GM19238 (cell line): ENCODE results near the gene MESP2.

ENCODE experiments used
- DNase-seq: peaks from one replicate; pipeline ENCODE4 v3.0.0; 2011; ENCODE audit warnings: low spot score; ENCODE audit not compliant: insufficient read length

The MESP2 gene

DNA sequence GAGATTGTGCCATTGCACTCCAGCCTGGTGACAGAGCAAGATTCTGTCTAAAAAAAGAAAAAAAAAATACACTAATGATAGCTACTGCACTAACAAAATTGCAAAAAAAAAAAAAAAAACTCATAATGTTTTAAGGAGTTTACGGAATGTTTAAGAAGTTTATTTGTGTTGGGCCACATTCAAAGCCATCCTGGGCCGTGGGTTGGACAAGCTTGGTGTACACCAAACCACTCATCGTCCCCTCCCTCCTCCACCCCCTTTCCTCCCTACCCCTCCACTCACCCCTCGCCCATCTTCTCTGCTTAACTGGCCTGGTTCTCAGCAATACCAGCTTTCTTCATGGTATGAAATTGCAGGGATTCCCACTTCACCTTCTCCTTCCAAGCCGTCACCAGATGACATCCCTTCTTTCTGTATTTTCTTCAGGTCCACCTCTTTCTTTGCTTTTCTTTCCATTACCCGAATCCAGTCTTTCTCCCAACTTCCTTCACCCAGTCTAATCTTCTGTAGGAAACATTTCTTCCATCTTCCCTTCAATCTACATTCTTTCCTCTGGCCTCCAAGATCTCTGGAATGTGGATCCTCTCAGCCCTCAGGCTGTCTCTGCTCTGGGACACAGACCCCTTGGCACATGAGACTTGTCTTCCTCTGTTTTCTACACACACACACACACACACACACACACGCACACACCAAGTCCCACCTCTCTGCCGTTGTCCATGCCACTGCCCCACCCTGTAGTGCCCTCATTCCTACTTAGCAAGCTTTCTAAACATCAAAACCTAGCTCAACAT lies 21.6 kb upstream of the MESP2 start:
- no peak for DNase-seq

DNA sequence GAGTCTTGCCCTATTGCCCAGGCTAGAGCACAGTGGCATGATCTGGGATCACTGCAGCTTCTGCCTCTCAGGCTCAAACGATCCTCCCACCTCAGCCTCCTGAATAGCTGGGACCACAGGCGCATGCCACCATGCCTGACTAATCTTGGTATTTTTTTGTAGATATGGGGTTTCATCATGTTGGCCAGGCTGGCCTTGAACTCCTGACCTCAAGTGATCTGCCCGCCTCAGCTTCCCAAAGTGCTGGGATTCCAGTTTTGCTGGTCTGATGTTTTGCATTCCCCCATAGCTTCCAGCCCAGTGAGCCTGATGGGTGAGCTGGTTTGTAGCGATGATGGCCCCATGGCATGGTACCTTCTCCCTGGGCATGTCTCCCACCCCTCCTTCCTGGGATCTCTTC lies 20.4 kb upstream of the MESP2 start:
- DNase-seq: no peak

DNA sequence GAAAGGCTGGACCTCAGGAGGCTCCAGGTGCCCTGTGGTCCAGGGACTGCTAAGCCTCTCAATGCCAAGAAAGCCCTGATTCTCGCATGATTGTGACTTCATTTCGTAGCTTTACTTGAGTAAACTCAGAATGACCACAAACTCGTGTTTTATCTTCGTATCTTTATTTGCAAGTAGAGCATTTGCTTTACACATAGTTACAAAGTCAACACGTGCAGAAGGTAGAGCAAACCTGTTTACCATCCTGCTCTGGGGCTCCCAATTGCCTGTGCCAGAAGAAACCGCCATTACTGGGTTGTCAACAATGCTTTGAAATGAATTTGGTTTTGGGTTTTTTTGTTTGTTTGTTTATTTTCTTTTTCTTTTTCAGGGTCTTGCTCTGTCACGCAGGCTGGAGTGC lies 19.2 kb upstream of the MESP2 start:
- DNase-seq: no peak

DNA sequence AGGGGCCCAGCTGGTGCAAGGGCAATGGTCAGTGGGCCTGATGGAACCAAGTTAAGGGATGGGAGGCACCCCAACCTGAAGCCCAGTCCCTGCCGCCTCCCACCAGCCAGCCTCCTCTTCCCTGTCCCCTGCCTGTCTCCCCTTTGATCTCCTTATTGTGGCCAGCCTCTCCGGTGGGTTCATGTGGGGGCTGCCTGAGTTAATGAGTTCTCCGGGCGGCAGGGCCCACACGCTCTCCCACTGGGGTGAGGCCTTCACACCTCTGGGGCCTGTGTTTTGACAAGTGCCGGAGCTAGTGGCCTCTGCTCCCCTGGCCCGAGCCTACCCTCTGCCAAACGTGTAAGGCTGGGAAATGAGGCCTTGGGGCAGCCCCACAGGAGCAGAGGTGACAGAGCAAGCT lies 17.8 kb upstream of the MESP2 start:
- DNase-seq: no peak

DNA sequence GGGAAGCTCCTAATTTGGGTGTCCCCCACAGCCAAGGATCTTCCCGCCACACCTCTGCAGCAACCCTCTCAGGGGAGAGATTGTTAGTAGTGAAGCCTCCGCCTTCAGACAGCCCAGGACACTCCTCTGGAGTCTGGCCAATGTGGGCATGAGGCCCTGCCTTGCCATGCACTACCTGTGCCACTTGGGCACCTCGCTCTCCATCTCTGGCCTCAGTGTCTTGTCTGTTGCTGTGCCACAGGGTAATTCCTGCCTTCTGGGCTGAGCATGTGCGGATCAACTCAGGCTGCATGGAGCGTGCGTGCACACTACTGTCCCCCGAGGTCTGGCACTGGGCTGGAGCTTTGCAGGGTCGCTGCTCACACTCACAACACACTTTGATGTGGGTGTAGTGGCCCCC lies 17.2 kb upstream of the MESP2 start:
- DNase-seq: no peak

DNA sequence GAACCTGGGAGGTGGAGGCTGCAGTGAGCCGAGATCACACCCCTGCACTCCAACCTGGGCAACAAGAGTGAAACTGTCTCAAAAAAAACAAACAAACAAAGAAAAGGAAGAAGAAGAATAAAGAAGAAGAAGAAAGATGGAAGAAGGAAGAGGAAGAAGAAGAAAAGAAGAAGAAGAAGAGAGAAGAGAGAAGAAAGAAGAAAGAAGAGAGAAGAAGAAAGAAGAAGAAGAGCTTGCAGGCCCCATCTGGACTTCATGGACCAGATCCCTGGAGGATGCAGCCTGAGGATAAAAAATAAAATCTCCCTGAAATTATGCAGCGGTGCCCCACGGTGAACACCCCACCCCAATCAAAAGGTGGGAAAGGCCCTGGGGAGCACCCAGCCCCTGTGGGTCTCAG lies 16.3 kb upstream of the MESP2 start:
- DNase-seq: no peak

DNA sequence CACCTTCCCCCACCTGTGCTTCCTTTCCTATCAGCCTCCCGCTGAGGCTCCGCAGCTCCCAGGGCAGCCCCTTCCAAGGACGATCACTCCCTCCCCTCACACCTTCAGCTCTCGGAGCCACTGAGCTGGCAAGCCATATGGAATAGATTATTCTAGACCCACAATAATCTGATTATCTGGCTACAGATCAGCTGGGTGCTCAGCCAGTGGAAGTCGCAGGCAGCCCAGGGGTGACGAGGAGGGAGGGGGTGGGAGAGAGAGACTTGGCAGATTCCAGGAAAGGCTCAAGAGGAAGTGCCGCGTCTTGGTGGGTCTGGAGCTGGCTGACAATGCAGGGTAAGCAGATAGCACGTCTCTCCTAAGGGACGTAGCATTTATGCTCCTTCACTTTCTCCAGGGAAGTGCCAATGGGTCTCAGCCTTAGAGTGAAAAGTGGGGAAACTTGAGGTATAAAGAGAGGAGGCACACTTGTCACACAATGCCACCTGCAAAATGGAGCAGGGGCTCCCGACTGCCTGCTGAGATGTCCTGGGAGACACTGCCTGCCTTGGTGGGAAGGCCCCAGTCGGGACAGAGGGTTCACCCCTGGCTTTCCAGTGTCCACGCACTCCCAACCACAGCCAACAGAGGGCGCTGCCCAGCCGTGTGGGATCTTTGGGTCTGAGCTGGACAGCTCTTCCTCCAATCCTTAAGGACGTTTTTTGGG lies 15.7 kb upstream of the MESP2 start:
- DNase-seq: peak; percentile 78

DNA sequence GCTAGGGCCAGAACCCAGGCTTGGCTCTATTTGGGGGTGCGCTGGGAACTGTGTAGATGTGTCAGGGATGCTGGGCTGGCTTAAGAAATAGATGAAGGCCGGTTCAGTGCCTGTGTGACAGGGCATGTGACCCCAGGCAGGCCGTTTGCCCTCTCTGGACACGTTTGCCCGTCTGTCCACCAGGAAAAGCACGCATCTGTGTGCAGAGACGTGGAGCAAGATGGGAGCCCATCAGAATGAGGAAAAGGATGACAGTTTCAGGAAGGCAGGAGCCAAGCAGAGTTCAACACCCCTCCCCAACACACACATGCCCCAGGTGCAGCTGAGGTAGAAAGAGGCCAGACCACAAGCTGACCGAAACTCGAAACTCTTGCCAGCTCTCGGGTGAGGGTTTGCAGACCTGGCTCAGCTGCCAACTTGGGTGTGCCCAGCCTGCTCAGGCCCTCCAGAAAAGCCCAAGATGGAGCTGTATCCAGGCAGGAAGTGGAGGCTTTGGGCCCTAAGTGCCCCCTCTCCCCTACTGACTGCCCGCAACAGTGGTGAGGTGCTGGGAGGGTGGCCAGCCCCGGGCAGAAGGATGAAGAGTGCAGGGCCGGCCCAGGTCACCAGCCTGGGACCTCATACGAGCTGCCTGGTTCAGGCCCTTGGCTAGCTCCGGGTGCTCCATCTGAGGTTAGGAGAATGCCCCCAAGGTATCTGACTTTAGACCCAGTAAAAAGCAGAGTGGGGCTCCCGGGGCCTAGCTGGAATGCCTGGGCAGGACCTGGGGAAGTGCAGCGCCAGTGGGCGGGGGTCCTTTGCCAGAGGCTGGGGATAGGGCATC lies 14.9 kb upstream of the MESP2 start:
- no peak for DNase-seq

DNA sequence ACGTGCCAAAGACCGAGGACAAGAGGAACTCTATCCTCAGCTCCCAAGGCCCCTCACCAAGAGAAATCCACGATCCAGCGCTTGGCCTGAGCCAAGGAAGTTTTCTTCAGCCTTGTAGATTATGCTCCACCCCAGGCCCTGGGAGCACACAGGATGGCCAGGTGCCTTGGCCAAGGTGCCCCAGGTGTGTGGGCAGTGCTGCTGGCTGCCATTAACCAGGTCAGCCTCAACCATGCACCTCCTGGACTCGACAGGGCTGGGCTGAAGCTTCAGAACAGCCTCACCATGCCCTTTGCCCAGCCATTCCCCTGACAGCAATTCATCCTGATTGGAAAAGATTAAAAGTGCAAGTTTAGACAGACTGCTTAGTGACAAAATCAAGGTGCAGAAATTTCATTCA lies 14.2 kb upstream of the MESP2 start:
- DNase-seq: no peak

DNA sequence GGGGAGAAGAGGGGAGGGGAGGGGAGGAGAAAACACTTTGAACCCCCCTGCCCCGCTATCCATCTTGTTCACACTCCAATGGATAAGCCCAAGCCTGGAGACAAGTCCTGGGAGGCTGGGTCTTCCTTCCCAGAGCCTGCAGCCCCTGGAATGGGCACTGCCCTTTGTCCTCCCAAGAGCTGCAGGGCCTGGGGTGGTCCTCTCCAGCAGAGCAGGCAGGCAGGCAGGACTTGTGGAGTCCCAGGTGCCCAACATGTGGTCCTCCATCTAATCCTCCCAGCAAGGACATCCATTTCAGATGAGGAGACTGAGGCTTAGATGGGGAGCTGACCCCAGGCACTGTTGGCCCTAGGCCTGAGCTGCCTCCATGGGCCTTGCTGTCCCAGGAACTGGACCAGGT lies 10.4 kb upstream of the MESP2 start:
- no peak for DNase-seq

DNA sequence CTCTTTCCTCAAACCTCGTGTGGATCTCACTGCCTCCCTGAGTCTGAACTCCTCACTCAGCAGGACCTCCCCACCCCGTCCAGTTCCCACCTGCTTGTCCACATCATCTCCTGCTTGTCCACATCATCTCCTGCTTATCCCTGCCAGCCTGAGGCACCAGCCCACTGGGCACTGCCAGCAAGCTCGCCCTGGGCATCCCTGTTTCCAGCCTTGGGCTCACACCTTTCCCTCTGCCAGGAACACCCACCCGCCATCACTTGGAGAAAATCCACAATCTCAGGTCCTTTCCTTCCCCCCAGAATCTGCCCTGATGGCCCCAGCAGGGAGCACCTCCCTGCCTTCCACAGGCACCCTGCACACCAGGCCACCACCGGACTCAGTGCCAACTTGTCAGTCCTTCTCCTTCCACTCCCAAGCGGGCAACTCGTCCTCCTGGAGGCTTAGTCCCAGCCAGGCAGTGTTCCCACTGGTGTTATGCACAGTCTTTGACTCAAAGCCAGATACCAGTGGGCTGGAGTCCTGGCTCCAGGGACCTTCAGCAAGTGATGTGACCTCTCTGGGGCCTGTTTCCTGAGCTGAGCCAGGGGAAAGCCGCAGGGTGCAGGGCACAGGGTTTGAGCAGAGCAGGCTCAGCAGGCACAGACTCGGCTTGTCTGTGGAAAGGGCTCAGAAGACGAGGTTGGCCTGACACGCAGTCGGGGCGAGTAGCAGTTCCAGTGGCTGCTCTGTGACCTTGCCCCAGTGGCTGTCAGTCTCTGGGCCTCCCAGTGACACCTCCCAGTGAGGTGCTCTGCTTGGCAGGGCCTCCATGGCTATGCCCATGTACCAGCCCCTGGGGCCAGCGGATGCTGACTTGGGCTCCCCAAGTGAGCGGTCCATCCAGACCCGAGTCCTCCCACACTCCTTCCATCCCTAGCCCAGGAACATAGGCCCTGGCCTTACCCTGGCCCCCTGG lies 9.5 kb upstream of the MESP2 start:
- DNase-seq: no peak

DNA sequence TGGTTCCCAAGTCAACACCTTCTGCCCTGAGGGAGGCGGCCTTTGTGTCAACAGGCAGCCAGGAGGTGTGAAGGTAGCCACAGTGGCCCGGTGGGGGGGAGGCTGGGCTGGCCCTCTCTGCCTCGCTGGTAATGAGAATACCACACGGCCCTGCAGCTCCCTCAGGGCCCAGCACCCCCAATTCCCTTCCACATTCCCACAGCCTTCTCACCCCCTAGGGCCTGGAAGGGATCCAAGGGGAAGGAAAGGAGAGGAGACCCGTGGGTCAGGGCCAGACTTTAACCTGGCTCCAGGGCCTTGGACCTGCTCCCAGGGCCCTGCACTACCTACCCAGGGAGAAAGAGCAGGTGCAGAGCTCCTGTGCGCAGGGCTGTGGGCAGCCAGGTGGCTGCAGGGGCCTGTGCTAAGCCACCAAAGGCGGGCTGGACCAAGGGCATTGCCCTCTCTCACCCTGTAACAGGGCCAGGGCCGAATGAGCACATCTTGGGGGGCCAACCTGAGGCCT lies 8.7 kb upstream of the MESP2 start:
- no peak for DNase-seq

DNA sequence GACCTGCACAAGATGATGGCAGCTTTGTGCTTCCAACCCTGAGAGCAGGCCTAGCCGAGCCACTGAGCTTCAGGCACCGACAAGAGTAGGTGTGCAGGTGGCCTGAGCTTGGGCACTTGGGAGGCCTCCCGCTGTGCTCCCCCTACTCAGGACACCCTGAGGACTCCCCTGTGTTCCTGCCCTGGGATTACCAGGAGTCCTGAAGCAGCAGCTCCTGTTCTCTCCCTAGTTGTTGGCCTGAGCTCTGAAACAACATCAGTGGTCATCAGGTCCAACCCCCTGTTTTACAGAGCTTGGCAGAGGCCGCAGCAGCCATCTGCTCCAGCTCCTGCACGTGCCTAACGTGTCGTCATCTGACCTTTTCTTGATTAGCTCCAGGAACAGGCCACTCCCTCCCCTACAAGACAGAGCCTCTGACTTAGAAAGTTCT lies 8.0 kb upstream of the MESP2 start:
- DNase-seq: no peak

DNA sequence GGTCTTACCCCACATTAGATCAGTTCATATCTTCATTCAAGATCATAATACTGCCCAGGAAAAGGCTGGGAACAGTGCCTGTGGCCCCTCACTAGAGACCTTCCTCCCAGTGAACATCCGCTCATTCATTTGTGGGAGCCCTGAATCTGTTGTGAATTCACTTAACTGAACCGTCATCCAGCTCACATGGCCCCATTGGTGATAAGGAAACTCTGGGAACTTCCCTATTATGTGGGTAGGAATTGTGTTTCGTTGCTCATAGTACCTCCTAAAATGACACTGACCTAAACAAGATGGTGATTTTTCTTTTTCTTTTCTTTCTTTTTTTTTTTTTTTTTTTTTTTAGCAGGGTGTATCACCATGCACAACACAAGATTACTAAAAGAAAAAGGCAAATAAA lies 6.8 kb upstream of the MESP2 start:
- no peak for DNase-seq

DNA sequence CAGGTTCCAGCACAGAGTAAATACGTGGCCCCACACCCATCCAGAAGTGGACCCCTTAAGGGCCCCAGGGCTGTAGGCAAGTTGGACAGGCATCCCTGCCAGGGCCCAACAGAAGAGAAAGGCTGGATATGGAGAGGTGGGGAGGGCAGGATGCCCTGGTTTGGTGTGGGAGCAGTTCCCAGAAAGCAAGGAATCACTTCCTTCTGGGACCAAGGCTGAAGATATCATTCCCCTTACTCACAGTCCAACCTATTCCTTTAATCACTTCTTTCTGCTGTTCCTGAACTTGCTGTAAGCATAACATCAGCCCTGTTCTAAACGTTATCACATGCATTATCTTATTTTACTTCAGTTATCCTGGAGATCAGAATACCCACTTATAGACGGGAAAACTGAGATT lies 6.1 kb upstream of the MESP2 start:
- DNase-seq: no peak

DNA sequence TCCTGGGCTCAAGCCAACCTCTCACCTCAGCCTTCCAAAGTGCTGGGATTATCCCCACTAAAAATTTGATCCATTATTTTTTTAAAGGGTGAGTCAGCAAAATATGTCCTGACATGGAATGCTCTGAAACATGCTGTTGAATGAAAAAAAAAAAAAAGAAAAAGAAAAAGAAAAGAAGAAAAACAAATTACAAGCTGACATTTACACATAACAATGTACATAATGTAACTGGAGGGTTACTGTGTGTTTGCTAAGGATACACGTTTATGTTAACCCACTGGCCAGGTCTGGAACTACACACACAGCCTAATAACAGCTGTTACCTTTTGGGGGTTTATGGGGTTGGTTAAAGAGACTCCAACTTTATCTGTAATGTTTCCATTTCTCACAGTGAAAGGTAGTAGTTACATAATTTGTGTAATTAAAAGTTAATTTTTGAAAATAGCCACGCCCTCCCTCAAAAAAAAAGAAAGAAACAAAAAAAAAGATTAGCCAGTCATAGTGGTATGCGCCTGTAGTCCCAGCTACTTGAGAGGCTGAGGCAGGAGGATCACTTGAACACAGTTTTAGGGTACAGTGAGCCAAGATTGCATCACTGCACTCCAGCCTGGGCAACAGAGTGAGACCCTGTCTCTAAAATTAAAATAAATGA lies 3.1 kb upstream of the MESP2 start:
- DNase-seq: no peak

DNA sequence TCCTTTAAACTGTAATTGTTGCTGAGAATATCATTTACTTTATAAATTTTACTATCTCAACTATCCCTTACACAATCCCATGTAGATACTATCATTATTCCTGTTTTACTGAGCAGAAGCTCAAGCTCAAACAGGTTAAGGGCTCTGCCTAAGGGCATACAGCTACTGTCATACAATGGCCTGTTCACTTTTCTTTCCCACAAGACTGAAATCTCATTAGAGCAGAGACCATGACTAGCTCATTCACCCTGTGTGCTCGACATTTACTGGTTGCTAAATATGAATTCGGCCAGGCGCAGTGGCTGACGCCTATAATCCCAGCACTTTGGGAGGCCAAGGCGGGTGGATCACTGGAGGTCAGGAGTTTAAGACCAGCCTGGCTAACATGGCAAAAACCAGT lies 1.6 kb upstream of the MESP2 start:
- DNase-seq: no peak

DNA sequence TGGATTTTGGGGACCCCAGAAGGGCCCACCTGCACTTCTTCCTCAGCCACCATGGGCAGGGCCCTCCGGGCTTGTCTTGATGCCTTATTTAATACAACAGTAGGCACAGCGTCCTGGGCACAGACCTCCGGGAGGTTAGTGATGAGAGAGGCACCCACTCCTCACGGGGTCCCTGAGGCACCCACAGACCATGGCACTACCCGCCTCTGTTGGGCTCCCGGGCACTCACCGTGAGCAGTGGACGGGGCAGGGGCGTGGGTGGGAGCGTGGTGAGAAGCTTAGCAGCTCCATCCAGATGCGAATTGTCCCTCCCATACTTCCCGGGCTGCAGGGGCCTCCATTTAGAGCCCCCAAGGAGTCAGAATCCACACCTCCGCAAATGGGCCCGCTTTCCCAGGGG lies 317 bp upstream of the MESP2 start:
- DNase-seq: no peak

DNA sequence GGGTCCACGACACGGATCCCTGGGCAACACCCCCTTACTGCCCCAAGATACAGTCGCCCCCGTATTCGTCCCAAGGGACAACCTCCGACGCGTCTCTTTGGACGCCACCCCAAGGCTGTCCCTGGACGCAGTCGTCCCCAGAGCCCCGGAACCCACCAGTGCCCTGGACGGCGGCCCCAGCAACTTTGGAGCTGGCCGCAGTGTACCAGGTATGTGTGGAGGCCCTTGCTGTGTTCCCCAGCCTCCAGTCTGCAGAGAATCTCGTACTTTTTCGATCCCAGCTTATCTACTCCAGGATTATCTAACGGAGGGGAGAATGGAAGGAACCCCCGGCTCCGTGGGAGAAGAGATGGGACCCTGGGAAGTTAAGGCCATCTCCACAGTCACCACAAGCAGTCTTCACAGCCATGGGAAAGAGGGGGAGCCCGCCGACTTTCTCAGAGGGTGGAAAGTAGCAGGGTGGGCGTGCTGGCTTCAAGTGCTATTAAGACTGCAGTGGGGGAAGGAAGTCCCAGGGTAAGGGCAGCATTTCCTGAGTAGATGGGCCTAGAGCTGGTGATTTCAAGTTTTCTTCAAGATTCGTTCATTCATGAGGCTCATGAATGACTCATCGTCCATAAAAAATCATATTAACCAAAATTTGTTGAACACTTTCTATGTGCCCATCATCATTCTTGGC lies 1.1 kb downstream of the MESP2 start:
- no peak for DNase-seq
